Stimulated activated CD8-positive, alpha-beta memory T cell treated with anti-CD3 and anti-CD28 coated beads, Interleukin-4, amount 100 ng/mL, for 4 hours (primary cell): ENCODE data around the gene CD2.
A peak's percentile ranks its signal among the peaks of the same experiment; 100 is the strongest.

Experiments
- DNase-seq, 2 donors: peaks; one replicate each; pipeline ENCODE4 v3.0.0-alpha.2; 2020; ENCODE audit warnings: low read depth in 2 of 2, low spot score in 1 of 2

CD2 gene

GRCh38 chr1:116754198-116754977 is at the start of gene CD2:
Gene CD2 (plus strand): TSS chr1:116754430. CDS start chr1:116754493, 63 bp downstream.
- DNase-seq, result no peak

GRCh38 chr1:116706123-116706522 is 48.1 kb upstream of the CD2 start:
- DNase-seq, result no peak

- no peak for DNase-seq
Measured at GRCh38 chr1:116706841-116707240, 47.4 kb upstream of the CD2 start.

- no peak for DNase-seq
Measured at GRCh38 chr1:116708255-116708900, 45.9 kb upstream of the CD2 start.

- no peak for DNase-seq
Measured at GRCh38 chr1:116709666-116710167, 44.5 kb upstream of the CD2 start.

GRCh38 chr1:116710420-116711262 is 43.6 kb upstream of the CD2 start:
- no peak for DNase-seq

GRCh38 chr1:116711263-116711840 is 42.9 kb upstream of the CD2 start:
- no peak for DNase-seq

- DNase-seq, result no peak
Measured at GRCh38 chr1:116712510-116712909, 41.7 kb upstream of the CD2 start.

GRCh38 chr1:116713474-116713873 is 40.8 kb upstream of the CD2 start:
- DNase-seq, result no peak

GRCh38 chr1:116716391-116716790 is 37.8 kb upstream of the CD2 start:
- DNase-seq, result no peak

- no peak for DNase-seq
Measured at GRCh38 chr1:116717318-116717717, 36.9 kb upstream of the CD2 start.

- DNase-seq, result no peak
Measured at GRCh38 chr1:116720364-116721038, 33.7 kb upstream of the CD2 start.

- no peak for DNase-seq
Measured at GRCh38 chr1:116721039-116721405, 33.2 kb upstream of the CD2 start.

GRCh38 chr1:116721451-116722007 is 32.7 kb upstream of the CD2 start:
- no peak for DNase-seq

- DNase-seq, result no peak
Measured at GRCh38 chr1:116722016-116722838, 32.0 kb upstream of the CD2 start.

- peak; percentile 60 to 77 for DNase-seq
Measured at GRCh38 chr1:116724765-116725375, 29.4 kb upstream of the CD2 start.

GRCh38 chr1:116725798-116726197 is 28.4 kb upstream of the CD2 start:
- no peak for DNase-seq

GRCh38 chr1:116726872-116727820 is 27.1 kb upstream of the CD2 start:
- DNase-seq, result no peak
